COR-L47 (cell line): ENCODE results near the gene SPECC1.
A peak's percentile ranks its signal among the peaks of the same experiment; 100 is the strongest.
"Not testable (repeated sequence)": the region's sequence is repeated elsewhere in the genome, so short reads cannot be mapped to it uniquely, and the experiment has no call there.

ENCODE experiments used
- DNase-seq: peaks from one replicate; lab custom pipeline; 2025; lab: John Stamatoyannopoulos, UW

Gene SPECC1

GRCh38 chr17:20208717-20209116, 199.6 kb downstream of the SPECC1 start:
- no peak for DNase-seq

GRCh38 chr17:20210180-20210579, 201.0 kb downstream of the SPECC1 start:
- no peak for DNase-seq

GRCh38 chr17:20210614-20211013, 201.5 kb downstream of the SPECC1 start:
- no peak for DNase-seq

GRCh38 chr17:20211246-20211645, 202.1 kb downstream of the SPECC1 start:
- no peak for DNase-seq

- no peak for DNase-seq
These were observed 204.3 kb downstream of the SPECC1 start for GRCh38 chr17:20213449-20213848.

GRCh38 chr17:20214794-20215193, 205.6 kb downstream of the SPECC1 start:
- no peak for DNase-seq

- no peak for DNase-seq
These were observed 207.1 kb downstream of the SPECC1 start for GRCh38 chr17:20216154-20216815.

- DNase-seq, result no peak
These were observed 207.7 kb downstream of the SPECC1 start for GRCh38 chr17:20216853-20217252.

GRCh38 chr17:20217677-20218076, 208.5 kb downstream of the SPECC1 start:
- no peak for DNase-seq

- no peak for DNase-seq
These were observed 209.1 kb downstream of the SPECC1 start for GRCh38 chr17:20218272-20218671.

- DNase-seq, result no peak
These were observed 214.7 kb downstream of the SPECC1 start for GRCh38 chr17:20223808-20224328.

- no peak for DNase-seq
These were observed 215.2 kb downstream of the SPECC1 start for GRCh38 chr17:20224379-20224778.

GRCh38 chr17:20225162-20226115, 216.3 kb downstream of the SPECC1 start:
- no peak for DNase-seq

GRCh38 chr17:20226814-20227482, 217.8 kb downstream of the SPECC1 start:
- peak; percentile 56 for DNase-seq

GRCh38 chr17:20227720-20228370, 218.7 kb downstream of the SPECC1 start:
- not testable (repeated sequence) for DNase-seq

GRCh38 chr17:20228410-20228809, 219.3 kb downstream of the SPECC1 start:
- no peak for DNase-seq

GRCh38 chr17:20228860-20229259, 219.7 kb downstream of the SPECC1 start:
- no peak for DNase-seq

GRCh38 chr17:20230924-20231323, 221.8 kb downstream of the SPECC1 start:
- DNase-seq, result no peak

GRCh38 chr17:20232611-20233010, 223.5 kb downstream of the SPECC1 start:
- DNase-seq, result no peak

- DNase-seq, result no peak
These were observed 225.1 kb downstream of the SPECC1 start for GRCh38 chr17:20234276-20234675.

GRCh38 chr17:20235747-20236146, 226.6 kb downstream of the SPECC1 start:
- no peak for DNase-seq
